Sigmoid colon (tissue), 7 donors: ENCODE data around the gene PKN2. TPM values are rescaled to one million over a fixed set of nuclear protein-coding genes. Genes with fewer than 3 reads are reported as not detected.
A peak's percentile ranks its signal among the peaks of the same experiment; 100 is the strongest.
"Not testable (repeated sequence)": the region's sequence is repeated elsewhere in the genome, so short reads cannot be mapped to it uniquely, and the experiment has no call there.

Experiments
- DNase-seq: peaks from one replicate; pipeline ENCODE4 v3.0.0-alpha.2; 2019
- H3K27ac ChIP-seq, 4 donors: fragments of 200-600 bp; sonication (generic); one replicate each; pipeline ENCODE4 v1.5.1; 2016 to 2019; ENCODE audit warnings: mild to moderate bottlenecking in 1 of 4
- H3K27me3 ChIP-seq, 3 donors: fragments of 200-600 bp; sonication (generic); one replicate each; pipeline ENCODE4 v1.5.1; 2019; ENCODE audit warnings: mild to moderate bottlenecking in 1 of 3
- H3K36me3 ChIP-seq, 4 donors: fragments of 200-600 bp; sonication (generic); one replicate each; pipeline ENCODE4 v1.5.1; 2016 to 2019
- H3K4me1 ChIP-seq, 4 donors: fragments of 200-600 bp; sonication (generic); one replicate each; pipeline ENCODE4 v1.5.1; 2017 to 2019
- H3K4me3 ChIP-seq, 4 donors: fragments of 200-600 bp; sonication (generic); one replicate each; pipeline ENCODE4 v1.5.1; 2017 to 2019; ENCODE audit warnings: mild to moderate bottlenecking in 2 of 4, moderate library complexity in 1 of 4
- H3K9me3 ChIP-seq, 4 donors: fragments of 200-600 bp in 3 of 4; sonication (generic) in 3 of 4; one replicate each; pipeline versions ENCODE4 v1.5.1 to v1.6.1; 2013 to 2019
- EP300 ChIP-seq, 4 donors: sonication (generic); formaldehyde crosslinking; IDR thresholded peaks; one replicate each; pipeline ENCODE4 v1.6.1; 2017; ENCODE audit warnings: antibody characterized with exemption in 4 of 4
- POLR2A ChIP-seq, 2 donors: fragments of 450-650 bp; IDR thresholded peaks; one replicate each; pipeline ENCODE4 v1.6.1; 2016; ENCODE audit warnings: antibody characterized with exemption in 2 of 2, mild to moderate bottlenecking in 2 of 2, moderate library complexity in 2 of 2
- POLR2AphosphoS5 ChIP-seq, 4 donors: sonication (generic); formaldehyde crosslinking; IDR thresholded peaks; one replicate each; pipeline ENCODE4 v1.6.1; 2017; ENCODE audit warnings: antibody characterized with exemption in 4 of 4
- WGBS, 2 donors: extraction: QIAGEN DNeasy Blood & Tissue Kit; methylation state at CpG; one replicate each; pipeline ENCODE4 v1.1.7; 2013; 5-methylcytosine and 5-hydroxymethylcytosine counted together
- intact Hi-C: fragments of 100-400 bp; cut with DNase I; formaldehyde crosslinking; loops from one replicate; pipeline ENCODE4 v1.15.1; 2023
- polyA plus RNA-seq, 3 donors: library from polyadenylated mRNA; stranded (reverse); fragments of 200-250 nt; gene quantifications; one replicate each; pipeline ENCODE4 v1.2.3, GENCODE V29; 2013
- total RNA-seq, 4 donors: library from RNA; depleted of rRNA; stranded (reverse); fragments of >200 nt; gene quantifications; one replicate each; pipeline ENCODE4 v1.1.0, GENCODE V29; 2016
- TF ChIP-seq, protein P1 (sequence below), 4 experiments: fragments of 450-650 bp in 3 of 4; fragments of 200-600 bp in 1 of 4; IDR thresholded peaks; one replicate each; pipeline ENCODE4 v1.5.1; 2016 to 2019; ENCODE audit warnings: antibody characterized with exemption in 4 of 4, mild to moderate bottlenecking in 3 of 4, moderate library complexity in 2 of 4
- donor health status: healthy with polysubstance abuse.
- donor health status: Bipolar disorder and iron deficiency.
- donor health status: healthy.

The PKN2 gene
- total and polyA plus RNA-seq, 7 donors, result 9.6 to 43.4 (median 25.5) TPM

- H3K4me3 ChIP-seq, result no peak overlapping the region
- WGBS, 2 donors, result 79 to 80% methylated on average over 5 of the region's 5 CpGs
- peaks cover 0 to 31% (median 16%) of the 10 kb centered on the region in 4 donors for H3K4me1 ChIP-seq
- intact Hi-C loops, result no loop called here
- H3K36me3 ChIP-seq, result no peaks in the 10 kb centered on the region
- H3K27ac ChIP-seq, result no peak overlapping the region
- H3K9me3 ChIP-seq, result no peaks in the 10 kb centered on the region
- H3K27me3 ChIP-seq, result no peaks in the 10 kb centered on the region
- no peak for DNase-seq
- no peak for TF ChIP-seq EP300 (IDR thresholded peaks at IDR 0.05)
- no peak for TF ChIP-seq POLR2A (IDR thresholded peaks at IDR 0.05)
Measured at GRCh38 chr1:88700425-88701013, 16.4 kb downstream of the PKN2 start.

DNA sequence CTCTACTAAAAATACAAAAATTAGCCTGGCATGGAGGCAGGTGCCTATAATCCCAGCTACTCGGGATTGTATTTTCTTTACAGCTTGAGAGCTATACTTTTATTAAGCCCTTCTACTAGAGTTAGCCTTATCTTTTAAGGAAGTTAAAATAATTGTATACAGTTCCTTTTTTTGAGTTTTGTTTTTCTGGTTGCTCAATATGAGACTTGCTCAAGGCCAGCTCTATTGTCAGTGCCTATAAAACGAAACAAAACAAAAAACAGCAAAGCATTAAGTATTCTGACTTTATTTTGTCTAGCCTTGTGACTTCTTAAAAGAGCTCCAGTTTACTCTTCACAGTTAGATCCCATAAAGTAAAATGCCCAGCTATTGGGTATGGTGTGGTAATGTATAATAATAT, 17.2 kb downstream of the PKN2 start:
- intact Hi-C loops, result no loop called here
- 7 to 36% methylated on average over 2 of the region's 2 CpGs for WGBS, 2 donors
- TF ChIP-seq POLR2AphosphoS5 (IDR thresholded peaks at IDR 0.05) (no peak), POLR2A (IDR thresholded peaks at IDR 0.05) (no peak), EP300 (IDR thresholded peaks at IDR 0.05) (no peak)
- TF ChIP-seq, protein P1, sequence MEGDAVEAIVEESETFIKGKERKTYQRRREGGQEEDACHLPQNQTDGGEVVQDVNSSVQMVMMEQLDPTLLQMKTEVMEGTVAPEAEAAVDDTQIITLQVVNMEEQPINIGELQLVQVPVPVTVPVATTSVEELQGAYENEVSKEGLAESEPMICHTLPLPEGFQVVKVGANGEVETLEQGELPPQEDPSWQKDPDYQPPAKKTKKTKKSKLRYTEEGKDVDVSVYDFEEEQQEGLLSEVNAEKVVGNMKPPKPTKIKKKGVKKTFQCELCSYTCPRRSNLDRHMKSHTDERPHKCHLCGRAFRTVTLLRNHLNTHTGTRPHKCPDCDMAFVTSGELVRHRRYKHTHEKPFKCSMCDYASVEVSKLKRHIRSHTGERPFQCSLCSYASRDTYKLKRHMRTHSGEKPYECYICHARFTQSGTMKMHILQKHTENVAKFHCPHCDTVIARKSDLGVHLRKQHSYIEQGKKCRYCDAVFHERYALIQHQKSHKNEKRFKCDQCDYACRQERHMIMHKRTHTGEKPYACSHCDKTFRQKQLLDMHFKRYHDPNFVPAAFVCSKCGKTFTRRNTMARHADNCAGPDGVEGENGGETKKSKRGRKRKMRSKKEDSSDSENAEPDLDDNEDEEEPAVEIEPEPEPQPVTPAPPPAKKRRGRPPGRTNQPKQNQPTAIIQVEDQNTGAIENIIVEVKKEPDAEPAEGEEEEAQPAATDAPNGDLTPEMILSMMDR (IDR thresholded peaks at IDR 0.05), result no peak
- H3K27ac ChIP-seq, result peak overlapping the region in 1 of 4 donors; percentile 33
- H3K27me3 ChIP-seq, result no peaks in the 10 kb centered on the region
- no peaks in the 10 kb centered on the region for H3K36me3 ChIP-seq
- DNase-seq, result no peak
- H3K9me3 ChIP-seq, result no peaks in the 10 kb centered on the region
- H3K4me3 ChIP-seq, result no peak overlapping the region
- peaks cover 0 to 31% (median 16%) of the 10 kb centered on the region in 4 donors for H3K4me1 ChIP-seq

- DNase-seq, intact Hi-C loops, H3K4me3 ChIP-seq, H3K36me3 ChIP-seq, H3K9me3 ChIP-seq, H3K27me3 ChIP-seq: not testable (repeated sequence)
- Histone ChIP-seq H3K27ac (peak overlapping the region in 1 of 4 donors; percentile 33), H3K4me1 (peaks cover 0 to 31% (median 16%) of the 10 kb centered on the region in 4 donors)
- WGBS, 2 donors, result 92 to 93% methylated on average over 5 of the region's 5 CpGs
Measured at GRCh38 chr1:88701793-88702192, 17.7 kb downstream of the PKN2 start.

DNA sequence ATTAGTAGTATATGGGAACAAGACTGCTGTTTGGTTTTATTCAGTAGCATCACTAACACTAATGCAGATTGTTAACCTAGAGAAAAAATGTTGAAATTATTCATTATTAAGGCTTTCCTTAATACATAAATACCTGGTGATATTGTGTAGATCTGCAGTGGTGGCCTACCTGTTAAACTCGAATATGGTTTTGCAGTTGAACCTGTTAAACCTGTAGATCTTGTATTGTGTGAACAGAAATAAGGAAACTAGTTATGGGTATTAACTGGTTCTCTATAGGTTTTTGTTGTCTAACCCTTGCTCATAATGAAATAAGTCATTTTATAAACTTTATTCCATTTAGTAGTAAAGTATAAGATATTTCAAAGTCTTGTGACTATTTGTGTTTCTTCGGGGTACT, 23.9 kb downstream of the PKN2 start:
- Histone ChIP-seq H3K4me3 (no peak overlapping the region), H3K36me3 (peaks cover 0 to 9% (median 3%) of the 10 kb centered on the region in 4 donors), H3K27ac (no peak overlapping the region), H3K4me1 (no peaks in the 10 kb centered on the region), H3K27me3 (no peaks in the 10 kb centered on the region), H3K9me3 (no peaks in the 10 kb centered on the region)
- intact Hi-C loops, result no loop called here
- no peak for DNase-seq
- TF ChIP-seq EP300 (IDR thresholded peaks at IDR 0.05), result no peak
- TF ChIP-seq, protein P1 (IDR thresholded peaks at IDR 0.05), result no peak
- TF ChIP-seq POLR2AphosphoS5 (IDR thresholded peaks at IDR 0.05), result no peak
- no peak for TF ChIP-seq POLR2A (IDR thresholded peaks at IDR 0.05)
- WGBS, 2 donors, result 51 to 81% methylated on average over 2 of the region's 2 CpGs

DNA sequence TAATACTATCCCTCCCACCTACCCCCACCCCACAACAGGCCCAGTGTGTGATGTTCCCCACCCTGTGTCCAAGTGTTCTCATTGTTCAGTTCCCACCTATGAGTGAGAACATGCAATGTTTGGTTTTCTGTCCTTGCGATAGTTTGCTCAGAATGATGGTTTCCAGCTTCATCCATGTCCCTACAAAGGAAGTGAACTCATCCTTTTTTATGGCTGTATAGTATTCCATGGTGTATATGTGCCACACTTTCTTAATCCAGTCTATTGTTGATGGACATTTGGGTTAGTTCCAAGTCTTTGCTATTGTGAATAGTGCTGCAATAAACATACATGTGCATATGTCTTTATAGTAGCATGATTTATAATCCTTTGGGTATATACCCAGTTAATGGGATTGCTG, 28.8 kb downstream of the PKN2 start:
- DNase-seq, intact Hi-C loops, H3K4me3 ChIP-seq, H3K27me3 ChIP-seq, H3K36me3 ChIP-seq, H3K9me3 ChIP-seq, H3K27ac ChIP-seq, H3K4me1 ChIP-seq: not testable (repeated sequence)
- WGBS, 2 donors, result 95 to 100% methylated on average over 1 of the region's 1 CpG

DNA sequence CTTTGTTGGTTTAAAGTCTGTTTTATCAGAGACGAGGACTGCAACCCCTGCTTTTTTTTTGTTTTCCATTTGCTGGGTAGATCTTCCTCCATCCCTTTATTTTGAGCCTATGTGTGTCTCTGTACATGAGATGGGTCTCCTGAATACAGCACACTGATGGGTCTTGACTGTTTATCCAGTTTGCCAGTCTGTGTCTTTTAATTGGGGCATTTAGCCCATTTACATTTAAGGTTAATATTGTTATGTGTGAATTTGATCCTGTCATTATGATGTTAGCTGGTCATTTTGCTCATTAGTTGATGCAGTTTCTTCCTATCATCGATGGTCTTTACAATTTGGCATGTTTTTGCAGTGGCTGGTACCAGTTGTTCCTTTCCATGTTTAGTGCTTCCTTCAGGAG, 32.5 kb downstream of the PKN2 start:
- H3K4me3 ChIP-seq, H3K27ac ChIP-seq, intact Hi-C loops, H3K4me1 ChIP-seq, H3K27me3 ChIP-seq, DNase-seq, H3K36me3 ChIP-seq, H3K9me3 ChIP-seq: not testable (repeated sequence)
- 96 to 98% methylated on average over 2 of the region's 2 CpGs for WGBS, 2 donors

- WGBS, 2 donors, result 89 to 90% methylated on average over 5 of the region's 5 CpGs
- H3K27me3 ChIP-seq, result no peaks in the 10 kb centered on the region
- intact Hi-C loops, result no loop called here
Measured at GRCh38 chr1:88722492-88722891, 38.4 kb downstream of the PKN2 start.

More at GRCh38 chr1:88722492-88722891, 38.4 kb downstream of the PKN2 start:
- H3K4me3 ChIP-seq, result no peak overlapping the region
- DNase-seq, result no peak
- peaks cover 0 to 10% (median 0%) of the 10 kb centered on the region in 4 donors for H3K4me1 ChIP-seq
- TF ChIP-seq, protein P1 (IDR thresholded peaks at IDR 0.05), result no peak
- no peak for TF ChIP-seq EP300 (IDR thresholded peaks at IDR 0.05)
- TF ChIP-seq POLR2AphosphoS5 (IDR thresholded peaks at IDR 0.05), result no peak
- no peaks in the 10 kb centered on the region for H3K9me3 ChIP-seq
- H3K36me3 ChIP-seq, result no peaks in the 10 kb centered on the region
- H3K27ac ChIP-seq, result no peak overlapping the region
